Small intestine (tissue), 7 donors: ENCODE data around the gene PDE6B. TPM values are rescaled to one million over a fixed set of nuclear protein-coding genes. Genes with fewer than 3 reads are reported as not detected.

Experiments
- DNase-seq, 2 donors: peaks; one replicate each; pipeline versions ENCODE4 v3.0.0 to v3.0.0-alpha.2; 2013
- FAIRE-seq: peaks from 2 replicates; lab custom pipeline; 2012; peaks lifted over from hg19 to GRCh38; lab: Jason Lieb, UNC
- H3K27ac ChIP-seq, 3 donors: one replicate each; pipeline ENCODE4 v1.5.1; 2013; ENCODE audit warnings: low read length in 2 of 3, mild to moderate bottlenecking in 2 of 3, control low read depth in 1 of 3, inconsistent platforms in 1 of 3, low read depth in 1 of 3, moderate library complexity in 1 of 3
- H3K27me3 ChIP-seq, 3 donors: one replicate each; pipeline ENCODE4 v1.6.1; 2013; ENCODE audit warnings: low read length in 3 of 3, inconsistent platforms in 1 of 3; ENCODE audit not compliant: control insufficient read depth in 3 of 3, insufficient read depth in 3 of 3
- H3K36me3 ChIP-seq, 3 donors: one replicate each; pipeline ENCODE4 v1.6.1; 2013; ENCODE audit warnings: low read length in 3 of 3, inconsistent platforms in 1 of 3, low read depth in 1 of 3, mild to moderate bottlenecking in 1 of 3, moderate library complexity in 1 of 3; ENCODE audit not compliant: control insufficient read depth in 3 of 3, insufficient read depth in 2 of 3
- H3K4me1 ChIP-seq, 3 donors: one replicate each; pipeline ENCODE4 v1.6.1; 2013; ENCODE audit warnings: low read length in 2 of 3, inconsistent platforms in 1 of 3, low read depth in 1 of 3, mild to moderate bottlenecking in 1 of 3, moderate library complexity in 1 of 3; ENCODE audit not compliant: control insufficient read depth in 3 of 3, insufficient read depth in 2 of 3
- H3K4me3 ChIP-seq, 3 donors: one replicate each; pipeline ENCODE4 v1.5.1; 2013; ENCODE audit warnings: low read length in 3 of 3, control low read depth in 1 of 3, inconsistent platforms in 1 of 3, low read depth in 1 of 3, mild to moderate bottlenecking in 1 of 3, moderate library complexity in 1 of 3
- H3K9me3 ChIP-seq, 2 donors: one replicate each; pipeline ENCODE4 v1.6.1; 2013; ENCODE audit warnings: low read depth in 1 of 2, low read length in 1 of 2; ENCODE audit not compliant: control insufficient read depth in 2 of 2, insufficient read depth in 1 of 2
- WGBS, 3 donors: extraction: QIAGEN DNeasy Blood & Tissue Kit; methylation state at CpG; one replicate each; pipeline ENCODE4 v1.1.7; 2013; 5-methylcytosine and 5-hydroxymethylcytosine counted together
- polyA plus RNA-seq, 4 donors: library from polyadenylated mRNA; stranded (reverse) in 3 of 4; unstranded in 1 of 4; fragments of 200-250 nt in 3 of 4; fragments of 120-200 nt in 1 of 4; gene quantifications; one replicate each; pipeline versions ENCODE4 v1.2.1 to v1.2.3, GENCODE V29; 2013
- donor health status: healthy with polysubstance abuse.
- donor health status: control.
- donor health status: control.
- donor health status: Bipolar disorder and iron deficiency.
- donor health status: healthy.

The PDE6B gene
- polyA plus RNA-seq, 4 donors: 1.8 to 35.2 TPM; not detected in 2

DNA sequence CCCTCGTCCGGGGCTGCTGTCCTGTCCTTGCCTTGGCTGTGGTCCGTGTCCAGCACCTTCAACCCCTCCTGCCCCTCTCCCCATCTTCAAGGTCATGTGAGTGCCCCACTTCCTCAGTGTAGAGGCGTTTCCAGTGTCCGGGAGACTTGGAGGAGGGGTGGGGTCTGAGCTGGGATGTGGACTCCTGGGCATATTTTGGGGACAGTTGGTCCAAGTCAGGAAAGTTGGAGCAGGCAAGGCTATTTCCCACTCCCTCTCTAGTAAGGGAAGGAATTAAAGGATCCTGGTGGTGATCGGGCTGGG lies 83.2 kb downstream of the PDE6B start:
- FAIRE-seq (no peak), DNase-seq (no peak)
- 83 to 94% (median 88%) methylated on average over 6 of the region's 6 CpGs for WGBS, 3 donors
- Histone ChIP-seq H3K36me3 (peaks cover 0 to 34% (median 0%) of the 10 kb centered on the region in 3 donors), H3K4me3 (no peak overlapping the region), H3K27me3 (no peaks in the 10 kb centered on the region), H3K27ac (no peak overlapping the region), H3K4me1 (peaks cover 0 to 5% (median 3%) of the 10 kb centered on the region in 3 donors), H3K9me3 (no peaks in the 10 kb centered on the region)

- no peak for DNase-seq
- H3K27me3 ChIP-seq: no peaks in the 10 kb centered on the region
- H3K9me3 ChIP-seq: no peaks in the 10 kb centered on the region
- peaks cover 0 to 42% (median 0%) of the 10 kb centered on the region in 3 donors for H3K36me3 ChIP-seq
- H3K4me3 ChIP-seq: no peak overlapping the region
- FAIRE-seq: no peak
- no peak overlapping the region for H3K27ac ChIP-seq
- WGBS, 3 donors: 95 to 96% (median 95%) methylated on average over 6 of the region's 6 CpGs
- peaks cover 0 to 5% (median 3%) of the 10 kb centered on the region in 3 donors for H3K4me1 ChIP-seq
These were observed 84.0 kb downstream of the PDE6B start for GRCh38 chr4:709348-709747.

DNA sequence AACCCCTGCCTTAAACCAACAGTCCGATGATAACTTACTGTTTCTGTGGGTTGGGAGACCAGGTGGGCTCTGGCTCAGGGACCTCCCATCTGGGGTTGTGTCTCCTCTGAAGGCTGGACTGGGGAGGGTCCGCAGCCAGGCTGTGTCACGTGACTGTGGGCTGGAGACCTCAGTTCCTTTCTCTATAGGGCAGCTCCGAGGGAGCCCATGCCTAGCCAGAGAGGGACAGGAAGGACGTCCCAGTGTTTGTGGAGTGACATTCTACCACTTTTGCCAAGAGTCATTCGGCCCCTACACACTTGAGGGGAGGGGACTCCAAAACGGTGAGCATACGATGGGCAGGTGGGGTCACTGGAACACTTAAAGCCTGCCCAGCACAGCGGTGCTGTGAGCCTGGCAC lies 84.7 kb downstream of the PDE6B start:
- H3K27me3 ChIP-seq: no peaks in the 10 kb centered on the region
- H3K4me1 ChIP-seq: peaks cover 0 to 5% (median 3%) of the 10 kb centered on the region in 3 donors
- no peak overlapping the region for H3K27ac ChIP-seq
- H3K9me3 ChIP-seq: no peaks in the 10 kb centered on the region
- H3K4me3 ChIP-seq: no peak overlapping the region
- FAIRE-seq: no peak
- no peak for DNase-seq
- 76 to 82% (median 78%) methylated on average over 9 of the region's 9 CpGs for WGBS, 3 donors
- peaks cover 0 to 46% (median 0%) of the 10 kb centered on the region in 3 donors for H3K36me3 ChIP-seq

DNA sequence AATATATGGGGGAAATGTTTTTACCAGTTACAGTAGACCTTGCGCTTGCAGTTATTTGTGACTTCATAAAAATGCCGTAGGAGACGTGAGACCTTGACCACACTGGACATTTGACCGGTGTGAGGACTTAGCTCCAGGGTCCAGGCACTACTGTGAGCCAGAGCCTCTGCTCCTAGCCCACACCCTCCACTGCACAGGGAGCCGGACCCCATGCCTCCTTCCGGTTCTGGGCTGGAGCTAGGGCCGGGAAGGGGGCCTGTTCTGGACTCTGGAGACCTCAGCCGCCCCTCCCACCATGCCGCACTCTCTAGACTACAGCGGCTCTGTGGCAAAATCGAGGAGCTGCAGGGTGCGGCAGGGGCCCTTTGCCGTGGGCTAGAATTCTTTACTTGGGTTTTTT lies 85.5 kb downstream of the PDE6B start:
- H3K4me3 ChIP-seq: no peak overlapping the region
- no peaks in the 10 kb centered on the region for H3K9me3 ChIP-seq
- H3K27me3 ChIP-seq: no peaks in the 10 kb centered on the region
- FAIRE-seq: no peak
- H3K4me1 ChIP-seq: peaks cover 0 to 5% (median 3%) of the 10 kb centered on the region in 3 donors
- no peak for DNase-seq
- 89 to 93% (median 92%) methylated on average over 13 of the region's 13 CpGs for WGBS, 3 donors
- H3K27ac ChIP-seq: no peak overlapping the region
- H3K36me3 ChIP-seq: peaks cover 0 to 46% (median 0%) of the 10 kb centered on the region in 3 donors

DNA sequence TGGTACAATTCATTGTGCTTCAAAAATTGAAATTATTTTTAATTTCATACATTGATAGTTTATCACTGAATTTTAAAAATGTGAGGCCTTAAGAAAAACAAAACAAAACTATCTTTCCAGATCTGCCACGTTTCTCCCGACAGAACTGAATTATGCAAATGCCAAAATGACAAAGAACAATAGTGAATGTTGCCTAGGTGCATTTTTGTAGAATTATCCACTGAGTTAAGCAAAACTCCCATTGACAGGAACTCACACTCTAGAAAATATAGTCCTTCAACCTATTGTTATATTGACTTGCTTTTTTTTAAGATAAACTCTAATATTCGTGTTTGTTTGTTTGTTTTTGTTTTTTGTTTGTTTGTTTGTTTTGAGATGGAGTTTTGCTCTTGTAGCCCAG lies 86.7 kb downstream of the PDE6B start:
- H3K4me3 ChIP-seq: no peak overlapping the region
- no peak for FAIRE-seq
- H3K9me3 ChIP-seq: no peaks in the 10 kb centered on the region
- peaks cover 0 to 46% (median 0%) of the 10 kb centered on the region in 3 donors for H3K36me3 ChIP-seq
- H3K27ac ChIP-seq: no peak overlapping the region
- WGBS, 3 donors: 60 to 68% (median 66%) methylated on average over 3 of the region's 3 CpGs
- no peaks in the 10 kb centered on the region for H3K27me3 ChIP-seq
- DNase-seq: no peak
- peaks cover 0 to 5% (median 3%) of the 10 kb centered on the region in 3 donors for H3K4me1 ChIP-seq

- FAIRE-seq: no peak
These were observed 87.7 kb downstream of the PDE6B start for GRCh38 chr4:712916-713632.

GRCh38 chr4:714087-714486 lies 88.7 kb downstream of the PDE6B start:
- Histone ChIP-seq H3K9me3 (no peaks in the 10 kb centered on the region), H3K36me3 (peaks cover 0 to 41% (median 0%) of the 10 kb centered on the region in 3 donors), H3K4me3 (no peak overlapping the region), H3K4me1 (no peaks in the 10 kb centered on the region), H3K27ac (no peak overlapping the region), H3K27me3 (no peaks in the 10 kb centered on the region)
- DNase-seq (no peak), FAIRE-seq (no peak)
- 89 to 93% (median 90%) methylated on average over 18 of the region's 18 CpGs for WGBS, 3 donors

More at GRCh38 chr4:712916-713632, 87.7 kb downstream of the PDE6B start:
- H3K4me1 ChIP-seq: peaks cover 0 to 5% (median 0%) of the 10 kb centered on the region in 3 donors
- no peak overlapping the region for H3K4me3 ChIP-seq
- no peak overlapping the region for H3K27ac ChIP-seq
- peaks cover 0 to 47% (median 0%) of the 10 kb centered on the region in 3 donors for H3K36me3 ChIP-seq
- H3K27me3 ChIP-seq: no peaks in the 10 kb centered on the region
- no peak for DNase-seq
- no peaks in the 10 kb centered on the region for H3K9me3 ChIP-seq
- 78 to 86% (median 85%) methylated on average over 9 of the region's 9 CpGs for WGBS, 3 donors

- 60 to 82% (median 66%) methylated on average over 32 to 34 of the region's 34 CpGs for WGBS, 3 donors
- H3K9me3 ChIP-seq: no peaks in the 10 kb centered on the region
- DNase-seq (peak in 1 of 2 donors; percentile 72), FAIRE-seq (no peak)
- H3K4me3 ChIP-seq: no peak overlapping the region
- H3K4me1 ChIP-seq: no peaks in the 10 kb centered on the region
- no peaks in the 10 kb centered on the region for H3K27me3 ChIP-seq
- no peak overlapping the region for H3K27ac ChIP-seq
- peaks cover 0 to 42% (median 0%) of the 10 kb centered on the region in 3 donors for H3K36me3 ChIP-seq
These were observed 92.4 kb downstream of the PDE6B start for GRCh38 chr4:717601-718320.
